ENCODE results near the gene ABLIM2.
"Not testable (repeated sequence)": the region's sequence is repeated elsewhere in the genome, so short reads cannot be mapped to it uniquely, and the experiment has no call there.

Gene ABLIM2

DNA sequence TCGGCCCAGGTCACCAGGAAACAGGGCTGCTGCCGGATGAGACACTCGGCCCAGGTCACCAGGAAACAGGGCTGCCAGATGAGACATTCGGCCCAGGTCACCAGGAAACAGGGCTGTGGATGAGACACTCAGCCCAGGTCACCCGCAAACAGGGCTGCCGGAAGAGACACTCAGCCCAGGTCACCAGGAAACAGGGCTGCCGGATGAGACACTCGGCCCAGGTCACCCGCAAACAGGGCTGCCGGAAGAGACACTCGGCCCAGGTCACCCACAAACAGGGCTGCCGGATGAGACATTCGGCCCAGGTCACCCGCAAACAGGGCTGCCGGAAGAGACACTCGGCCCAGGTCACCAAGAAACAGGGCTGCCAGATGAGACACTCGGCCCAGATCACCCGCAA is 240.4 kb downstream of the ABLIM2 start:
- not testable (repeated sequence) for DNase-seq

DNA sequence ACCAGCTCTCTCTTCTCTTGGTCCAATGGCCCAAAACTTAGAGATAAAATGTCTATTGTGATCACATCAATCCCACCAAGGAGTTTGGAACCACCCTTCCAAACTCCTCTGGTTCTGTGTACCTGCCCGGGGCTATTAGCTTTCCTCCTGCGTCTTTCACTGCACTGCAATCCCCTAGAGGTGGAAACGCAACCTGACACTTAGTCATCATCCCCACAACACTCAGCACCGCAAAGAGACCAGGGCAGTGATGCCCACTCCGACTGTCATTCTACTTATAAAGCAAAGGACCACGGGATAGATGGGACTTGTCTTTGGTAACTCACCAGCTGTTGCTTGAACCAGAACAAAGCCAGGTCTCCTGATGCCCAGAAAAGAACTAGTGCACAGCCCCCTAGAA is 240.9 kb downstream of the ABLIM2 start:
- DNase-seq: no peak

DNA sequence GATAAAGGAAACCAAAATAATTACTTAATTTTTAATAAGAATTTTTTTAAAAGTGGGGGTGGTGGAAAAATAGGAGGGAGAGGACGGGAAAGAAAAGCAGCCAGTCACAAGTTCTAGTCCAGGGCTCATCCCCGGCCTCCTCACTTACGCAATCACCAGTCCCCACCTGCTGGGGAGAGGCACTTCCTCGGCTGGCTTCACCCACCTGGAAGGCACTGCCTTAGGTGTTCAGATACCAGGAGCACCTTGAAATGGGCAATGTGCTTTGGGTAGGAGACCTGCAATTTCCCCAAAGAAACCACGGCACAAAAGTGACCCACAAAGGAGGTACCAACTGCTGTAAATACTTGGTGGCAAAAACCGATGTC is 242.8 kb downstream of the ABLIM2 start:
- no peak for DNase-seq

Measured in NCI-H1436 treated with DMSO at 0.1 percent for 48 hours (cell line).